OCI-LY3 (cell line): ENCODE data around the gene ADGRL1.

Source experiments
- CTCF ChIP-seq: fragments of 200-600, 300-600 bp; sonication (generic); IDR thresholded peaks from 2 replicates; pipeline ENCODE4 v1.5.1; 2014; ENCODE audit warnings: antibody characterized with exemption, low read length, low read depth
- EZH2phosphoT487 ChIP-seq: fragments of 200-600 bp; shearing (Covaris generic); IDR thresholded peaks from 2 replicates; pipeline ENCODE4 v1.6.1; 2018; ENCODE audit warnings: antibody characterized with exemption, mixed run types, low read depth

DNA sequence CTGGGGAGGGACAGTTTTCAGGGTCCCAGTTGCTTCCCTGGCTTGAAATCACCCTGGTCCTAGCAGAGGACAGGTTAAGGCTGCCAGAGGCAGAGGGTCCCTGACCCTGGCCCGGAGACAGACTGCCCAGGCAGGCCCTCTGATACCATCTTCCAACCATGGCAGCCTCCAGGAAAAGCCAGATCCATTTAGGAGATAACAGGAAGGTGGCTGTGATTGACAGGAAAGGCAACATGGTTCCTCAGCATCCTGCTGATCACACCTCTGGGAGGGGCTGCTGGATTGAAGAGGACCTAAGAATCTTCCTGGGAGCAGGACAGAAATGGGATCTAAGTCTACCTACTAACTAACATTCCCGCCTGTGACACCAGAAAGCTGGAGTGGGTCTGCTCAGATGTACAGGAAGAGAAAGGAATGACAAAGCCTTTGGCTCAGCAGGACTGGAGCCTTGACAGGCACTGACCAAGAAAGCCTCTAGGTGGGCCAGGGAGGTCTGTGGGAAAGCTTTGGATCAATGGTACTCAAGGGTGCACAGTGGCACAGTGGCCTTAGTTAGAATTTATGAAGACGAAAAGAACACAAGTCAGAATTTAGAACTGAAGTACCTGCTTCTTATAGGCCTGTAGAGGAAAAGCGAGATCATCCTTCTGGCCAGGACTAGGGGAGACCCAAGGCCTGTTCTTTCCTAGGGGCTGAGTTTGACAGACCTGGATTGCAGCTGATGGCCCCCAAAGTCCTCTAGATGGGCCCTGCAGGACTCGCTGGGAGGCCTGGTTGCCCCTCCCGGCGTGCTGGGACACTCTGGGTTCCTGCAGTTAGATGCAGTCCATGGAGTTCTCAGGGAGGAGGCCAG is 86.1 kb downstream of the ADGRL1 start:
- no peak for TF ChIP-seq CTCF
- TF ChIP-seq EZH2phosphoT487 = no peak
